NCI-H2107 (cell line): ENCODE results near the gene MRPL1.
"Not testable (repeated sequence)": the region's sequence is repeated elsewhere in the genome, so short reads cannot be mapped to it uniquely, and the experiment has no call there.

ENCODE experiments used
- DNase-seq: peaks from one replicate; lab custom pipeline; 2025; lab: John Stamatoyannopoulos, UW

Gene MRPL1

GRCh38 chr4:77982900-77983540 is 120.4 kb downstream of the MRPL1 start:
- not testable (repeated sequence) for DNase-seq

GRCh38 chr4:77983612-77984311 is 121.1 kb downstream of the MRPL1 start:
- not testable (repeated sequence) for DNase-seq

GRCh38 chr4:77989968-77990367 is 127.3 kb downstream of the MRPL1 start:
- DNase-seq: no peak

- DNase-seq: no peak
Measured at GRCh38 chr4:77990456-77990855, 127.8 kb downstream of the MRPL1 start.

- DNase-seq: no peak
Measured at GRCh38 chr4:77990904-77991358, 128.3 kb downstream of the MRPL1 start.

- no peak for DNase-seq
Measured at GRCh38 chr4:77992581-77992980, 130.0 kb downstream of the MRPL1 start.

- no peak for DNase-seq
Measured at GRCh38 chr4:77994194-77994721, 131.6 kb downstream of the MRPL1 start.

- DNase-seq: no peak
Measured at GRCh38 chr4:77996076-77996475, 133.4 kb downstream of the MRPL1 start.

- DNase-seq: no peak
Measured at GRCh38 chr4:78001531-78001930, 138.9 kb downstream of the MRPL1 start.

- no peak for DNase-seq
Measured at GRCh38 chr4:78002260-78002659, 139.6 kb downstream of the MRPL1 start.
